Measurements from ENCODE around the gene ATG2B. TPM values are rescaled to one million over a fixed set of nuclear protein-coding genes. Genes with fewer than 3 reads are reported as not detected.

Gene ATG2B
- total RNA-seq, 1 donor from 2014 or later = 14.1 TPM

DNA sequence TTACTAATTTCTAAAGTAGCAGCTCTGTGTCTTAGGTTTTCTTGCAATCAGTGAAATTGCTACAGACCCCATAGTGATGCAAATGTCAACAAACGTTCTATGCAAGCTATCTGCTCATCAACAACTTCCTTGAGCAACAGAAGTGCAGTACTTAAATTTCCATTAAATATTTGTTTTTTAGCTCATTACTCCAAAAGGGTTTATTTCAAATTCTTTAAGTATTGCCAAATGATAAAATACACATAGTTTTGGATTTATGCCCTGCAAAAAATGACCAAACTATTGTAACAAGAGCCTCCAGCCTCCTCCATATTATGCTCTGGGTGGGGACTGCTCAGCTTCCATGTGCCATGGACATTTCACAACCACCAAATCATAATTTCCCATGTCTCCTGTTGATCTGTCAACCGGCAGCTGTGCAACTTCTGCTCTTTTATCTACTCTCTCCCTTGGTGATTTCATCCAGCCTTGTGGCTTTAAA, 102.8 kb downstream of the ATG2B start:
- H3K36me3 Mint-ChIP-seq (ENCODE audit: low read depth, unreplicated experiment) = no peaks in the 10 kb centered on the region
- no peak overlapping the region for H3K4me3 Mint-ChIP-seq (ENCODE audit: unreplicated experiment)

DNA sequence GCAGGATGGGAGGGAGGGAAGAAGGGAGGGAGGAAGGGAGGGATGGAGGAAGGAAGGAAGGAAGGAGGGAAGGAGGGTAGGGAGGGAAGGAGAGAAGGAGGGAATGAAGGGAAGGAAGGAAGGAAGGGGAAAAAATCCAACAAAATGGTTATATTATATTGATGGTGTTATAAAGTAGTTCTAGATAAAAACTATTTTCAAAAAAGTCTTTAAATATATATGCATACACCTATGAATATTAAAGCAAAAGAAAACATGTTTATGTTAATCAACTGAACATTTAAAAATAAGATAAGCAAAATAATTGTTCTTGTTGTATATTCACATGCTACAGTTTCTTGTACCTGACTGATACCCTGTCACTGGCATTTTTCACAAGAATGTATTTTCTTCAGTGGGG, 105.2 kb downstream of the ATG2B start:
- Mint-ChIP-seq H3K27ac (ENCODE audit: unreplicated experiment) (no peak overlapping the region), H3K9me3 (ENCODE audit: unreplicated experiment) (no peaks in the 10 kb centered on the region)

More for the DNA sequence above, 102.8 kb downstream of the ATG2B start:
- no peaks in the 10 kb centered on the region for H3K4me1 Mint-ChIP-seq (ENCODE audit: unreplicated experiment)
- H3K9me3 Mint-ChIP-seq (ENCODE audit: unreplicated experiment) = no peaks in the 10 kb centered on the region
- no peak for TF ChIP-seq CTCF (IDR thresholded peaks at IDR 0.05; ENCODE audit: unreplicated experiment)
- DNase-seq (ENCODE audit: low spot score) = no peak
- peaks cover 2% of the 10 kb centered on the region for H3K27me3 Mint-ChIP-seq (ENCODE audit: unreplicated experiment)
- no peak overlapping the region for H3K27ac Mint-ChIP-seq (ENCODE audit: unreplicated experiment)

GRCh38 chr14:96257056-96257455, 106.1 kb downstream of the ATG2B start:
- H3K27ac Mint-ChIP-seq (ENCODE audit: unreplicated experiment) = no peak overlapping the region
- no peak for DNase-seq (ENCODE audit: low spot score)
- TF ChIP-seq CTCF (IDR thresholded peaks at IDR 0.05; ENCODE audit: unreplicated experiment) = no peak
- no peaks in the 10 kb centered on the region for H3K4me1 Mint-ChIP-seq (ENCODE audit: unreplicated experiment)
- H3K9me3 Mint-ChIP-seq (ENCODE audit: unreplicated experiment) = no peaks in the 10 kb centered on the region
- H3K36me3 Mint-ChIP-seq (ENCODE audit: low read depth, unreplicated experiment) = no peaks in the 10 kb centered on the region
- no peak overlapping the region for H3K4me3 Mint-ChIP-seq (ENCODE audit: unreplicated experiment)
- peaks cover 12% of the 10 kb centered on the region for H3K27me3 Mint-ChIP-seq (ENCODE audit: unreplicated experiment)

More for the DNA sequence above, 105.2 kb downstream of the ATG2B start:
- no peaks in the 10 kb centered on the region for H3K4me1 Mint-ChIP-seq (ENCODE audit: unreplicated experiment)
- H3K27me3 Mint-ChIP-seq (ENCODE audit: unreplicated experiment) = peaks cover 10% of the 10 kb centered on the region
- DNase-seq (ENCODE audit: low spot score) = no peak
- H3K4me3 Mint-ChIP-seq (ENCODE audit: unreplicated experiment) = no peak overlapping the region
- no peaks in the 10 kb centered on the region for H3K36me3 Mint-ChIP-seq (ENCODE audit: low read depth, unreplicated experiment)
- no peak for TF ChIP-seq CTCF (IDR thresholded peaks at IDR 0.05; ENCODE audit: unreplicated experiment)

DNA sequence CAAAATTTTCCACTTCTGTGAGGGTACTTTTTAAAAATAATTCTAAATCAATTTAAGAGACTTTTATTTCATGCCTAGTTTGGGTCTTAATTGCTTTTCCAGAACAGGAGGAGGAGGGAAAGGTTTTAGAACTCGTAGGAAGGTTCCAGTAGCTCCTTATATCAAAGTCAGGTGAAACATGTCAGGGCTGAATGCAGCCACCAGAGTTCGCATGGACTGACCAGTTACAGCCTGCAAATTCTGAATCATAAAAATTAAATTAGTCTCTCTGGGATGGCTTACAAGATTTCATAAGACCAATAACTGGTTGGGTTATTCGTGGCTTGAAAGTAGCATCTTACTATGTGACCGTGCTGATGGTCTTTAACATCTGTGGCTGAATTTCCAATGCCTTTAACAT, 106.7 kb downstream of the ATG2B start:
- no peaks in the 10 kb centered on the region for H3K9me3 Mint-ChIP-seq (ENCODE audit: unreplicated experiment)
- DNase-seq (ENCODE audit: low spot score) = no peak
- H3K4me3 Mint-ChIP-seq (ENCODE audit: unreplicated experiment) = no peak overlapping the region
- no peak for TF ChIP-seq CTCF (IDR thresholded peaks at IDR 0.05; ENCODE audit: unreplicated experiment)
- no peaks in the 10 kb centered on the region for H3K4me1 Mint-ChIP-seq (ENCODE audit: unreplicated experiment)
- H3K27ac Mint-ChIP-seq (ENCODE audit: unreplicated experiment) = no peak overlapping the region
- peaks cover 16% of the 10 kb centered on the region for H3K27me3 Mint-ChIP-seq (ENCODE audit: unreplicated experiment)
- H3K36me3 Mint-ChIP-seq (ENCODE audit: low read depth, unreplicated experiment) = no peaks in the 10 kb centered on the region

GRCh38 chr14:96255501-96256366, 107.4 kb downstream of the ATG2B start, which contains the start of gene BDKRB1:
Gene BDKRB1, plus strand, starts transcription at chr14:96256210. Its CDS starts 7,473 bp downstream, at chr14:96263683.
- H3K4me1 Mint-ChIP-seq (ENCODE audit: unreplicated experiment) = no peaks in the 10 kb centered on the region
- peaks cover 16% of the 10 kb centered on the region for H3K27me3 Mint-ChIP-seq (ENCODE audit: unreplicated experiment)
- no peak for TF ChIP-seq CTCF (IDR thresholded peaks at IDR 0.05; ENCODE audit: unreplicated experiment)
- H3K4me3 Mint-ChIP-seq (ENCODE audit: unreplicated experiment) = no peak within 1 kb of the TSS
- no peak within 1 kb of the TSS for H3K27ac Mint-ChIP-seq (ENCODE audit: unreplicated experiment)
- no peak for DNase-seq (ENCODE audit: low spot score)
- no peaks in the 10 kb centered on the region for H3K9me3 Mint-ChIP-seq (ENCODE audit: unreplicated experiment)
- no peaks in the 10 kb centered on the region for H3K36me3 Mint-ChIP-seq (ENCODE audit: low read depth, unreplicated experiment)
